Measurements from ENCODE around the gene LPAR1. TPM values are rescaled to one million over a fixed set of nuclear protein-coding genes. Genes with fewer than 3 reads are reported as not detected.

LPAR1 gene
- total RNA-seq, 2 donors from 2014 or later = 146 to 147 TPM

DNA sequence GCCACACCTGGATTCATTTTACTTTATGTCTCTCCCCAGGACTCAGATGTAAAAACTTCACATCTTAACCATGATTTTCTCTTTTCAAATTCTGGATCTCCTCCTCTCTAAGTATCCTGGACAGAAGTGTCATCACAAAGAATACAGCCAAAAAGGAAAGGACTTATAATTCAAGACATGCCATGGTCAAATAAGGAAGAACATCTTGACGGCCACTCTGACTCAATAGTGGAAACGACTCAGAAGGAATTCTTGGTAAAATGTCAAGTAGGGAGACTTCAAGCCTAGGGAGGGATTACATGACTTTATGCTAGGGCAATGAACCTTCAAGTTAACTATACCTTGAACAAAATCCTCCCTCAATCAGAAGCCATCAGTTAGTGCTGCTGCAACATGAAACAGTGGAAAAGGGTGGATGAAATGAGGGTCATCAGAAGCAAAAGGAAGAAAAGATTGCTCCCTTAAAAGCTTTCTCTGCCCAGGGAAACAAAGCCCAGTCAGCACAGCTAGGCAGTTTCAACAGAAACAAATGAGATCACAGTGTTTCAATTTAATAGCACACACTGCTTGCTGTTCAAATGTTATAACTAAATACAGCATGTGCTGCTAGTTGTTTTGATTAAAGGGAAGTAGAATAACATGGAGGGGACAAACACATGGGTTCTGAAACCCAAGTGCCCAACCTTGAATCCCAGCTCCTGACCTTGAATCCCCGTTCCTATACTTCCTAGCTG, 101.4 kb downstream of the LPAR1 start:
- no peak for DNase-seq (ENCODE audit: low spot score)
- intact Hi-C loops (cut with DNase I) = no loop called here

DNA sequence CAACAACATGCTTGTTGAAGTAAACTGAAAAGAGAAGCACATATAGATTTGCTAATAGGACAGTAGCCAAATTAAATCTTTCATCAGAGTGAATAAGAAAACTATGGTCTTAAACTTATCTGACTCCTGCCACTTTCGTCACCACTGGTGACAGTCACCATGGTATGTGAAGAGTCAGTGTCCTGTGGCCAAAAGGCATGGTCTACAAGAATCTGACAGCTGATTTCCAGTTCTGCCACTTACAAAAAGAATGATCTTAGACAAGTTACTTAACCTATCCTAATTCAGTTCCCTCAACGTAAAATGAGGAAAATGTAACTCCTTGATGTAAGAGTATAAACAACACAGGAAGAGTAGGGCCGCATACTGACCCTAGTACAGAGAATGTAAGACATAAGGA, 102.0 kb downstream of the LPAR1 start:
- intact Hi-C loops (cut with DNase I) = no loop called here
- DNase-seq (ENCODE audit: low spot score) = no peak

DNA sequence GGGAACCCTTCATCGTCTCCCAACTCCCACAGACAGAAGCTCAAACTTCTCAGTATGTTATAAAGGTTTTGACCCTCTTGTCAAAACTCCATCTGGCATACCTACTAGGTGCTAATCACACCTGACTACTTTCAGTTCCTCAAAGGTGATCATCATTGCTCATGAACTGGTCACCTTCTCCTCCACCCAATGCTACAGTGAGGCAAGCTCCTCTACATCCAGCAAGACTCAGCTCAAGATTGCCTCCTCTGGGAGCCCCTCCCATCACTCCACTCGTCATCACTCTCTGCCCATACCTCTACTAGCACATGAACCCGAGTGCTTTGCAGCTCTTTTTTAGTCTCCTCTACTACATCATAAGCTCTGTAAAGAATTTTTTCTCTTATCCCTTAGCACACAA, 102.4 kb downstream of the LPAR1 start:
- no peak for DNase-seq (ENCODE audit: low spot score)
- intact Hi-C loops (cut with DNase I) = no loop called here

DNA sequence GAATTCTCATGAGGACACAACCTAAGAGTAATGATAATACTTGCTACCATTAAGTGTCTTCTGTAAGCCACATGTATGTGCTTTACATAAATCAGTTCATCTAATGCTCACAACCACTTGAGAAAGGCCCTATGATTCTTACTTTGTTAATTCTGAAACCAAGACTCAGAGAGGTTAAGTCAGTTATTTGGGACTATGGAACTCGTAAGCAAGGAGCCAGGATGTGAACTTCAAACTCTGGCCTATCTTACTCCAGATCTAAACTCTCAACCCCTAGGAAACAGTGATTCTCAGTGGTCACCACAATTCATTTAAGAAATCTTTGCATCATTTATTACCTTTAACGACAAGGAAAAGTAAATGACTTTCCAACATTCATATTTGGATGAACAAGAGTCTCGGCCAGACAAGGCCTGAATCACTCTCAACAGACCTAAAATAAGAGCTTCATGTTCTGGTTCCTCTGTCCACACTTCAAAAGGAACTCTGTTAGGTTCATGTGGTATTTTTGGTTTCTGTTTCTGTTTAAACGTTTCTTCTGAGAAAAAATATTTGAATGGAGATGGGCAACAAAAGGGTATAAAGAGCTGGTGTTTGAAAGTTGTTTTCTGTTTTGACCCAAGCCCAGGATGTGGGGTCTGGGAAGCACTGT, 104.8 kb downstream of the LPAR1 start:
- DNase-seq (ENCODE audit: low spot score) = no peak
- intact Hi-C loops (cut with DNase I) = no loop called here

DNA sequence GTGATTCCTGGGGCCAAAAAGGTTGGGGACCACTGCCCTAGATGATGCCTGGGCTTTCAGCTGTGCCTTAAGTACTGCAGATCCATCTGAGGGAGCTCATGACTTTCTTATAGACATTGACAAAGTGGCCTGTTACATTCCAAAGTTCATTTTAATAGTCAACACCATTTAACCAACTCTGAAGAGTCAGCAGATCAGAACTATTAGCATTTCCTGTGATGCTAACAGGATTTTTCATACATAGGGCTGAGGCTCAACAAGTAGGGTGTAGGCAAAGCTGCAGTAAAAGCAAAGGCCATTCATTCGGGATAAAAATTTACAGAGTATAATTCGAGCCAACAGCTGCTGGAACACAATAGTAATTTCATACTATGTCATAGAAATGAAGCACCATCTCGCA, 105.4 kb downstream of the LPAR1 start:
- DNase-seq (ENCODE audit: low spot score) = no peak
- intact Hi-C loops (cut with DNase I) = no loop called here

DNA sequence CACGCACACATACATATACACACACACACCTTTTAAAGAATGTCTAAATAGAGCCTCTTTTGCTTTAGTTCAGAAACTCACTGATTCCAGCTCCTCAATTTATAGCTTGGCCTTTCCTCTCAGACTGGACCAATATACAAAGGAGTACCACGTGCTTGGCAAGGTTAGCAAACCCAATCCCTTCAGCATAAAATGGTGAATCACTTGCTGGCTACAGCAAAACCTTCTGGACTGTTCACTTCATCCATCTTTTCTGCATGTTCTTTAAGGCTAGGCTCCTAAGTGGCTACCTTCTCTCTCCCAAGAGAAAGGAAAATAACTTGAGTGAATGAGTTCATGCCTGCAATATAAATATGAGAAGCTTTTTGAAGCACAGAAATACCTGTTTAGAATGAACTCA, 109.7 kb downstream of the LPAR1 start:
- no peak for DNase-seq (ENCODE audit: low spot score)
- intact Hi-C loops (cut with DNase I) = no loop called here

DNA sequence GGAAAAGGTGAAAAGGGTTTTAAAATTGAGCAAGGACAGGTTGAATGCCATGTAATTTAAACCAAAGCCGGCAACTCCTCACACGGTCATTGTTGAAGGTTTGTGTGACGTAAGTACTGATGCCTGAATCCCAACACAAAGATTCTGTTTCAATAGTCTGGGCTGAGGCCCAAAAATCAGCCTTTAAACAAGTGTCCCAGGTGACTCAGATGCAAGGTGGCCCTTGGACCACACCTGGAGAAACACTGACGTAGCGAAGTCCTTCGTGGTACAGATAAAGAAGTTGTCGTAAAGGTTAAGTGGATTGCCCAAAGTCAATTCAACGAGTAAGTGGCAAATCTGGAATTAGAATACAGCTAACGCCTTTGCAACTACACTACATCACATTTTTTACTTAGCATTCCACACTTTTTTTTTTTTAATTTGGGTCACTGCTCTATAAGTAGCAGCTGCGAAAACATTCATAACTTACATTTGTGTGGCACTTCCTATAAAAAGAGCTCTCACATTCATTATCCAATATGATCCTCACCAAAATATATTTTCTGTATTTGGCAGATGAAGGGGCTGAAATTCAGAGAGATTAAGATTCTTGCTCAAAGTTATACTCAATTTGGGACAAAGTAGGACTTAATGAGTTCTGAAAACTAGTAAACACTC, 111.3 kb downstream of the LPAR1 start:
- intact Hi-C loops (cut with DNase I) = no loop called here
- DNase-seq (ENCODE audit: low spot score) = no peak

DNA sequence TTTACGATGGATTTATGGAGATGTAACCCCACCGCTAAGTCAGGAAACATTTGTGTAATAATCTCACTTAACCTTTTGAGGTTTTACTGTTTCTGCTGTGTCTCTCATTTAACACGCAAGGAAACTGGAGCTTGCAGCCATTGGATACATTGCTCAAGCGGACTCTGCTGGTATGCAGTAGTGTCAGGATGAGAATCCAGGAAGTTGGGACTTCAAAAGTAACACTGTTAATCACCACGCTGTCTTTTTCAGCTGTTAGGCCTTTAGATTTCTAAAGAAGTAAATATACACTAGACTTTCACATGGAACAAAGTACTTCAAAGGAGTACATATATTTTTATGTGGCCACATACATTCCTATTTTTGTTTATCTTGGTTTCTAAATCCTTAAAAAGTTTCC, 114.7 kb downstream of the LPAR1 start:
- no peak for DNase-seq (ENCODE audit: low spot score)
- intact Hi-C loops (cut with DNase I) = no loop called here

DNA sequence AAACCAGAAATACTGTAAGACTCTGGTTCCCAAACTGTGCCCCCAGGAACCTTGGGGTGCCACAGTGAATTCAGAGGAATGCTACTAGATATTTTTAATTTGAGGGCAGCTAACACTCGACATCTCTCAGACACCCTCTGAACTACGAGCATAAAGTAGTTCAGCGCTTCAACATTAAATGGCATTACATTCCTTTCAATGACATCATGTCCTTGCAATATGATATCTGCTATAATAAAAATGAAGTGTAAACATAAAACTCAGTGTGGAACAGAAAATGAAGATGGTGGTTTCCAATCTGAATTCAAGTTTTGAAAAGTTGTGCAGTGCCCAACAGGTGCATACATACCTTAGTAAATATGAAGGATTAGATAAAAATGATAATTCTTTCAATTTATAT, 116.1 kb downstream of the LPAR1 start:
- intact Hi-C loops (cut with DNase I) = no loop called here
- DNase-seq (ENCODE audit: low spot score) = no peak

DNA sequence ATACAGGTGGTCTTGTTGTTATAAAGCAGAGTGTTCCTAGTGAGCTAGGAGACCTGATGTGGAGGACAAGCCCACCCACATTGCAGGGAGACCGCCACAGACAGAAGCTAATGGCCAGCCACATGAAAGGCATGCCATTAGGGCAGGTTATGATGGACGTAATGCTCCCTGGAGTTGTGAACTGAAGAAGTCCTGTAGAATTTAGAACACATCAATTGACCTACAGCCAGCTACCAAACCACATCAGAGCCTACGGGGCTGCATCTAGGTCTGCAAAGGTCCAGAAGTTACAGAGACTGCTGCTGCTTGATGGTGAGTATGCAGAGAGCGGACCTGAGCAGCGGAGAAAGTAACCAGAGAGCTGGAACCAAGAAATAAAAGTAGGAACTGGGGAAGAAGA, 116.6 kb downstream of the LPAR1 start:
- intact Hi-C loops (cut with DNase I) = no loop called here
- DNase-seq (ENCODE audit: low spot score) = no peak

DNA sequence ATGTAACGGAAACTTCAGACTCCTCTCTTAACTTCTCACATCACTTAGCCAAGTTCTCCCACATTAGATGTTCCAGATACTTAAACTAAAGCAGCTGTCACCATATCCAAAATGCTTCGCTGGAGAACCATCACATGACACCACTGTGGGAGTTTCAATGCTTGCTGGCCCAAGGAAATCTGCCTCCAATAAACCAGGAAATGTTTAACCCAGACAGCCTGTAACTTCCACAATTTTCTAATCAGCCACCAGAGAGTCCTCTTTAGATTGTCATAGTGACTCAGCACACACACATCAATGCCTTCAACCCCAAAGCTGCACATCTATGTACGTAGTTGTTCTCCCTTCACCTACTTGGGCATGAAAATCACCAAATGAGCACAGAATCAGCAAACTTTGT, 118.7 kb downstream of the LPAR1 start:
- no peak for DNase-seq (ENCODE audit: low spot score)
- intact Hi-C loops (cut with DNase I) = no loop called here

DNA sequence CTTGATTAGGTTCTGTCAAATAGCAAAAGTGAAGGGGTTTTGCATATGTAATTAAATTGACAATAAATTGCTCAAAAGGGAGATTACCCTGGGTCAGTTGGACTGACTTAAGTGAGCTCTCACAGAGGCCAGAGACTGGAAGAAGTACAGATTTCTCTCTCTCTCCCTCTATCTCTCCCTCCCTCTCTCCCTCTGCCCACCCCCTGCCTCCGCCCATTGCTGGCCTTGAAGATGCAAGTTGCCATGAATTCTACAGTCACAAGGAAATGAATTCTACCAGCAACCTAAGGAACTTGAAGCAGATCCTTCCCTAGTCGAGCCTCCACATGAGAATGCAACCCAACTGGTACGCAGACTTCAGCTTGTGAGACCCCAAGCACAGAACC, 119.2 kb downstream of the LPAR1 start:
- intact Hi-C loops (cut with DNase I) = no loop called here
- no peak for DNase-seq (ENCODE audit: low spot score)

DNA sequence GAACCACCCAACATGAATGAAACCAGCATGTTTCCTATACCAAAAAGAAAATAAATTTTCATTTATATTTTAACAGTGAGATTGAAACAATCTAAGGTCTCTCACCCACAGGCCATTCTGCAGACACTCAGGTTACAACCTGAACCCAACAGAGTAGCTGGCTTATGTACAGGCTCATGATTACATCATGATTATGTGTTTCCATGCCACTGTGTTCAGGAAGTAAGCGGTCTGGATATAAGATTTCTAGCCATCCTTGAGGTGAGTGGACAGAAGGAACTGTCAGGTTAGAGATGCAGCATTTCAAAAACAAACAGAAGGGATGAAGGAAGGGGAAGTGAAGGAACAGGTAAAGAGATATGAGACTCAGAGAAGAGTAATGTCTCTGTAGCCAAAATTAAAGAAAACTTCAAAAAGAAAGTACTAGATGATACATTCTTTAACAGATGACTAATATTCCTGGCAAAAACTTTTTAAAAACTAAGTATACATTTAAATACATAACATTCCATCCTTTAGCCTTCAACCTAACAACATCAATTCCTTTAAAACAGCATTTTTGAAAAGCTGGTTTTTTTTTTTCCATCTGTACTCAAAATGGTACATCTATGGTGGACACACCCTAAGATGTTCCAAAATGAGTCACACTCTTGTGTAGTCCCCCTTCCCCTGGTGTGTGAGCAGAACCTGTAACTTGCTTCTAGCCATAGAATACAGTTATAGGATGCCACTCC, 119.8 kb downstream of the LPAR1 start:
- DNase-seq (ENCODE audit: low spot score) = no peak
- intact Hi-C loops (cut with DNase I) = no loop called here

DNA sequence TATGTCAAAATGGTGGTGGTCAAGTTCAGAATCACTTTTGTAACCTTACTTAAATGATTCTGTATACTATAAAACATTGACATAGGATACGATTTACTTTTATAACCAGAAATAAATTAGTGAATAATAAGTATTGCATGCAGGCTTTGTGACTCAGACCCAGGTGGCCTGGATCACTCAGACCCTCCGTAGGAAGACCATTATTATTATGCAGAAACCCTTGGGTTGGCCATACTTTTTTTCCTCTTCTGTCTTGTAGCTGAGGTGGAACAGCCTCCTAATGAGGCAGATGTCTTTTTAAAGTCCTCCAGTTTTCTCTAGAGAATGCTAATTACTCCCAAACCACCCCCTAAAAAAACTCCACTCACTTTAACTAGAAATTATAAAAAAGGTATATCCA, 121.9 kb downstream of the LPAR1 start:
- no peak for DNase-seq (ENCODE audit: low spot score)
- intact Hi-C loops (cut with DNase I) = no loop called here

DNA sequence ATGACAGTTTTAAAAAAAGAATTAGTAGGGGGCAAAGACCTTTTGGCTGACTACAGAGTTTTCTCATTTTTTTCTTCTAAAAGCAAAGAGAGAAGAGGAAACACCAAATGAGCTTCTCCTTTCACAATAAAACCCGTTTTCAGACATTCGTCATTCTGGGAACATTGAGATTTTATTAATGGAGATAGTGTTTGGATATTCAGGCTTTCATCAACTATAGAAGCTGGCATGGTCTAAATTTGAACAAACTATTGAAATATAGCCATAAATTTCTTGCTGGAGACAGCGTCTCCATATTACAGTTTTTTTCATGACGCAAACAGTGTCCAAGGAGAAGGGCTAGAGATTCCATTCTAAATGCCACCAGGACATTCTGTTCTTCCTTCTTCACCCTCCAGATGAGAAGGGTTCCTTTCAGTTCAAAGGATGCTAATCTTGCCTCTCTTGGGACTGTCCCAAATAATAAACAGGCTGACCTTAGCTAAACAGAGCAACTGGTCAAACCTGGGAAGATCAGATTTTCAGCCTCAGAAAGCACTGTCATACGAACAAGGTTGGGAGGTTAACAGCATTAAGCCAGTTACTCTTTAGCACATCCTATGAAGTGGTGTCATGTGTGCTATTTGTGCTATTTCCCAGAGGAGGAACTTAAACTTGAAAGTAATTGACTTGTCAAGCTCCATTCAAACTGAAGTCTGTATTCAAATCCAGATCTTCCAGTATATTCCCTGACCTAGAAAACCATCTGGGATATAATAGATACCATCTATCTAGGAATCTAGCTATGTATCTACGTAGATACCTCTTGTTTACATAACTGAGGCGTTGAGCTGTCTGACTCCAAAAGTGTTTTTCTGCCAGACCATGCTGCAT, 125.6 kb downstream of the LPAR1 start:
- DNase-seq (ENCODE audit: low spot score) = no peak
- intact Hi-C loops (cut with DNase I) = no loop called here

DNA sequence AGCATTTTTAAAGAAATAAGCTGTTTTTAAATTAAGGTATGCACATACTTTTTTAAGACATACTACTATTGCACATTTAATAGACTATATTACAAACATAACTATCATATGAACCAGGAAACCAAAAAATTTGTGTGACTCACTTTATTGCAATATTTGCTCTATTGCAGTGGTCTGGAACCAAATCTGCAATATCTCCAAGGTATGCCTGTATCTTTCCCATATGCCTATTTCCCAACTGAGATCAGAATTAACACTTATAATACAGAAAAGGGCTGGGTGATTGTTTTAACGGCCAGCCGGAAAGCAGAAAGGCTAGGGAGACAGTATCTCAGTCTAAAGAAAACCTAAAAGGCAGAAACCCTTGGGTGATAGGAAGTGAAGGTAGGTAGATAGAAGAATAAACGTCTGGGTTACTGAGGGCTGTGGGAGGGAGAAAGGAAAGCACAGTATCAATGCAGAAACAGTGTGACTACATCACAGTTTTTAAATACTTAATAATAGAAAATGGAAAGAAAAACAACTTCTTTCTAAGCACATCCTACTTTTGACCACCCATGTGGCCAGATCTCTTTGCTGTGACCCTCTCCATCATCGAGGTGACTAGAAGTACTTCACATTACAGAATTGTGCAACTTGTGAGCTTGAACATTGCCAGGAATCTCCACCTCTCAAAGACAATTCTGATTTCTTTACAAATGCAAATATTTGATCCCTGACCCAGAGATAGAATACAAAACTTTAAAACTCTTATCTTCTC, 126.4 kb downstream of the LPAR1 start:
- intact Hi-C loops (cut with DNase I) = no loop called here
- no peak for DNase-seq (ENCODE audit: low spot score)

DNA sequence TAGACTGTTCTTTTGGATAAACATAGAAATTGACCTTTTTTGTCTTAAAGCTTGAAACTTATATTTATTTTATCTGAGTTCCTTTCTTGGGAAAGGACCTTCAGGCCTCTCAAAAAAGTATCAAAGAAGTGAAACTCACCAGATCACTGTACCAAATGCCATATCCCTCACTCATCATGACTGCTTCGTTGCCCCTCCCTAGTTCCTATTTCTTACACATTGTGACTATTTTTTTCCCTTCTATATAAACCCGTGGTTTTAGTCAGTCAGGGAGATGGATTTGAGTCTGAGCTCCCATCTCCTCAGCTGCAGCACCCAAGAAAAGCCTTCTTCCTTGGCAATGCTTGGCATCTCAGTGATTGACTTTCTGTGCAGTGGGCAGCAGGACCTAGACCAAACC, 129.4 kb downstream of the LPAR1 start:
- DNase-seq (ENCODE audit: low spot score) = no peak
- intact Hi-C loops (cut with DNase I) = no loop called here

DNA sequence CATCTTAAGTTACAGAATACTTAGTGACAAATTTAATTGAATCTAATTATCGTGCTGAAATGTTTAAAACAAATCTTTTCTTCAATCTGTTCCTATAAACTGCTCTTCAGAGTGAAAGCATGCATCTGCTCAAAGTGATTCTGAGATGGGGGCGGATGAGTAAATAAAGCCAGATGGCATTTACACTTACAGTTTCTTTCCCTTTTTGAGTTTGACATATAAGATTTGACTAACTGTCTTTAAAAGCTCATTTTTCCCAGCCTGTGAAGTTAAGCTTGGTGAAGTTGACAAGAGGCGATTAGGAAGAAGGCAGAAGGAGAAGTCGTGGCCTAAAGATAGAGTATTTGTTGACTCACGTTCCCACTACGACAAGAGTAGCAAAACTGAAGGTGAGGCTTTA, 137.4 kb downstream of the LPAR1 start:
- intact Hi-C loops (cut with DNase I) = no loop called here
- no peak for DNase-seq (ENCODE audit: low spot score)

DNA sequence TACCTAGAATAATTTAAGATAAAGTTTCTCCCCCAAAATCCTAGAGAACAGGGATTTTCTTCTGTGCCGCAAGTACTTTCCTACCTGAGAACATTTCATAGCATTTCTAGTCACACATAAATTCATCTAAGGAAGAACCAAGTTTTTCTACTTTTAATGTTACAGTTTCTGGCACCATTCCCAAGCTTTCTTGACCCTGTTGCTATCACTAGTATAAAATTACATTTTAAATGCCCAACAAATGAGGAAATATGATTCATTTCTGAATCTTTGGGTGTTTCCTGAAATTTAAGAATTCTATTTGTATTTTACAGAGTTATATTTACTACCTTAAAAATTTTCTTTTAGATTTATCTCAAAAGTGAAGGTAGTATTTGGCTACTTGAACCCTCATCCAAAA, 137.8 kb downstream of the LPAR1 start:
- intact Hi-C loops (cut with DNase I) = no loop called here
- DNase-seq (ENCODE audit: low spot score) = no peak
